RWPE2 (cell line): Measurements from ENCODE around the gene DNHD1.

Source experiments
- ATAC-seq: fragments of 200-7000 bp; cut with Tn5 transposase; 3 replicates; pipeline ENCODE4 v1.9.1; 2021; ENCODE audit warnings: low read depth
- DNase-seq: peaks from one replicate; pipeline ENCODE4 v3.0.0-alpha.2; 2020; ENCODE audit warnings: low spot score
- H3K27ac ChIP-seq: fragments of 450-650 bp; 2 replicates; pipeline ENCODE4 v1.5.1; 2017; ENCODE audit warnings: mild to moderate bottlenecking; ENCODE audit not compliant: poor library complexity, severe bottlenecking
- H3K27me3 ChIP-seq: fragments of 250-450 bp; sonication (Bioruptor Pico); 2 replicates; pipeline ENCODE4 v1.5.1; 2021; ENCODE audit warnings: mild to moderate bottlenecking, moderate library complexity; ENCODE audit not compliant: insufficient read depth, poor library complexity, severe bottlenecking
- H3K36me3 ChIP-seq: fragments of 250-450 bp; sonication (Bioruptor Pico); 2 replicates; pipeline ENCODE4 v1.5.1; 2020; ENCODE audit warnings: low read depth, mild to moderate bottlenecking, moderate library complexity
- H3K4me1 ChIP-seq: fragments of 250-450 bp; sonication (Bioruptor Pico); 2 replicates; pipeline ENCODE4 v1.5.1; 2021; ENCODE audit warnings: mild to moderate bottlenecking, moderate library complexity; ENCODE audit not compliant: insufficient read depth, poor library complexity, severe bottlenecking
- H3K4me3 ChIP-seq: fragments of 250-450 bp; sonication (Bioruptor Pico); 2 replicates; pipeline ENCODE4 v1.5.1; 2021; ENCODE audit warnings: mild to moderate bottlenecking, moderate library complexity; ENCODE audit not compliant: severe bottlenecking
- H3K9me3 ChIP-seq: fragments of 250-450 bp; sonication (Bioruptor Pico); 2 replicates; pipeline ENCODE4 v1.5.1; 2021; ENCODE audit warnings: mild to moderate bottlenecking, moderate library complexity; ENCODE audit not compliant: severe bottlenecking
- TF ChIP-seq, protein P1 (sequence below): fragments of 450-650 bp; IDR thresholded peaks from one replicate; pipeline ENCODE4 v1.5.1; 2017; ENCODE audit warnings: mild to moderate bottlenecking, moderate library complexity; ENCODE audit not compliant: poor library complexity, severe bottlenecking

Gene DNHD1

GRCh38 chr11:6488342-6488741 is 8.7 kb upstream of the DNHD1 start:
- Histone ChIP-seq H3K36me3 (peaks cover 74% of the 10 kb centered on the region), H3K4me1 (no peaks in the 10 kb centered on the region), H3K27me3 (no peaks in the 10 kb centered on the region), H3K27ac (no peak overlapping the region), H3K9me3 (no peaks in the 10 kb centered on the region), H3K4me3 (no peak overlapping the region)
- TF ChIP-seq, protein P1, sequence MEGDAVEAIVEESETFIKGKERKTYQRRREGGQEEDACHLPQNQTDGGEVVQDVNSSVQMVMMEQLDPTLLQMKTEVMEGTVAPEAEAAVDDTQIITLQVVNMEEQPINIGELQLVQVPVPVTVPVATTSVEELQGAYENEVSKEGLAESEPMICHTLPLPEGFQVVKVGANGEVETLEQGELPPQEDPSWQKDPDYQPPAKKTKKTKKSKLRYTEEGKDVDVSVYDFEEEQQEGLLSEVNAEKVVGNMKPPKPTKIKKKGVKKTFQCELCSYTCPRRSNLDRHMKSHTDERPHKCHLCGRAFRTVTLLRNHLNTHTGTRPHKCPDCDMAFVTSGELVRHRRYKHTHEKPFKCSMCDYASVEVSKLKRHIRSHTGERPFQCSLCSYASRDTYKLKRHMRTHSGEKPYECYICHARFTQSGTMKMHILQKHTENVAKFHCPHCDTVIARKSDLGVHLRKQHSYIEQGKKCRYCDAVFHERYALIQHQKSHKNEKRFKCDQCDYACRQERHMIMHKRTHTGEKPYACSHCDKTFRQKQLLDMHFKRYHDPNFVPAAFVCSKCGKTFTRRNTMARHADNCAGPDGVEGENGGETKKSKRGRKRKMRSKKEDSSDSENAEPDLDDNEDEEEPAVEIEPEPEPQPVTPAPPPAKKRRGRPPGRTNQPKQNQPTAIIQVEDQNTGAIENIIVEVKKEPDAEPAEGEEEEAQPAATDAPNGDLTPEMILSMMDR = no peak
- ATAC-seq = no peak
- no peak for DNase-seq

DNA sequence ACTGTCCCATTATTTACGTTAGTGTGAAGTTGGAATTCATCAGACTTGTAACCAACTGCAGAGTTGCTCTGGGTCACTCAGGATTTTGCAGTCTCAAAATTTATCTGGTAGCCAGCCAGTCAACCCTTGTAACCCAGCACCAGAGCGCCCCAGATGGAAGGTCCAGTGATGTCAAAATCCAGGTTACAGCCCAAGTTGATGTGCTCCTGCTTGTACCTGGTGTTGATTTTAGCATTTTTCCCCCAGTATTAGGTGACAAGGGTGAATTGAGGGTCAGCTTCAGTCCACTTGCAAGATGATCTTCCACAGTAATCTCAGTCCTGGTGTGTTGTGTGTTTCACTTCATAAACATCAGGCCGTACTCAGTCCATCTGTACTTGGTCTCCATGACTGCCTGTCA is 8.3 kb upstream of the DNHD1 start:
- Histone ChIP-seq H3K9me3 (no peaks in the 10 kb centered on the region), H3K27me3 (no peaks in the 10 kb centered on the region), H3K27ac (no peak overlapping the region), H3K4me3 (no peak overlapping the region), H3K36me3 (peaks cover 74% of the 10 kb centered on the region), H3K4me1 (no peaks in the 10 kb centered on the region)
- DNase-seq (no peak), ATAC-seq (no peak)
- TF ChIP-seq, protein P1 = no peak

DNA sequence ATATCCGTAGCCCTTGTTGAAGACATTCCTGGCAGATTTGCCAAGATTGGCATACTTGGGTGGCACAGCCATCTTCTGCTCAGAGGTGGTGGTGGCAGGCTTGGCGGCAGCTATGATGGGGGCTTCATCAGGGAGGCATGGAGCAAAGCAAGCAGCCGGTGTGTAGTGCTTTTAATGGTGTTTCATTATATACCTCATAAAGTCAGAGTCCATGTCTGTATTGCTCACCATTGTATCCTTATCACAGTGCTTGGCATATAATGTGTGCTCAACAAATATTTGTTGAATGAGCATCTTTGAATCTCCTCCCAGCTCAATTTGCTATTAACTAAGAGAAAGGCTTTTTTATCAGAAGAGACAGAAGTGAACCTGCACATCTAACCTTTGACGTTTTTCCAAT is 7.8 kb upstream of the DNHD1 start:
- DNase-seq (no peak), ATAC-seq (no peak)
- TF ChIP-seq, protein P1 = no peak
- Histone ChIP-seq H3K27ac (no peak overlapping the region), H3K4me1 (no peaks in the 10 kb centered on the region), H3K36me3 (peaks cover 73% of the 10 kb centered on the region), H3K4me3 (no peak overlapping the region), H3K9me3 (no peaks in the 10 kb centered on the region), H3K27me3 (no peaks in the 10 kb centered on the region)

- H3K9me3 ChIP-seq = no peaks in the 10 kb centered on the region
- no peaks in the 10 kb centered on the region for H3K4me1 ChIP-seq
- no peak overlapping the region for H3K4me3 ChIP-seq
- H3K27ac ChIP-seq = no peak overlapping the region
- H3K27me3 ChIP-seq = no peaks in the 10 kb centered on the region
- DNase-seq (no peak), ATAC-seq (no peak)
- TF ChIP-seq, protein P1 = no peak
- peaks cover 47% of the 10 kb centered on the region for H3K36me3 ChIP-seq
Measured at GRCh38 chr11:6498121-6498520, 1.0 kb downstream of the DNHD1 start.

DNA sequence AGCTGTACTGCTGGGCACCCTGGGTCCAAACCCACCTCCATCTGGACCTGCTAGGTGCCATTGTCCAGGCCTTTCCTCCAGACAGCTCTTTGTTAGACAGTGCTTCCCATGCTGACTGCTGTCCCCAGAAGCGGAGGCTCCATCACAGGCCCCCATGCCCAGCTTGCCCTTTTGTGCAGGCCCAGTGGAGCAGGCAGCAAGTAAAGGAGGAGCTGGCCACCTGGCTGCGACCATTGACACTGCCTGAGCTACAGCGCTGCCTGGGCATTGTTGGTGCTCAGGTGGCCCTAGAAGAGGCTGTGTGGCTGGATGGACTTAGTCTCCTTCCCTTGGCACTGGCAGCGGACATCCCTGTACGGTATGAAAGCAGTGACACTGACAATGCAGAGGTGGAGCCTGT is 1.5 kb downstream of the DNHD1 start:
- TF ChIP-seq, protein P1 = no peak
- peaks cover 47% of the 10 kb centered on the region for H3K36me3 ChIP-seq
- no peak overlapping the region for H3K27ac ChIP-seq
- no peak overlapping the region for H3K4me3 ChIP-seq
- ATAC-seq = no peak
- H3K27me3 ChIP-seq = no peaks in the 10 kb centered on the region
- no peaks in the 10 kb centered on the region for H3K4me1 ChIP-seq
- DNase-seq = no peak
- no peaks in the 10 kb centered on the region for H3K9me3 ChIP-seq
